GM18870 (cell line): ENCODE measurements around the gene IL2RG.

ENCODE experiments used
- ATAC-seq: cut with Tn5 transposase; IDR thresholded peaks from one replicate; pipeline ENCODE4 v1.9.1; 2021; ENCODE audit warnings: moderate library complexity; ENCODE audit not compliant: unreplicated experiment

The IL2RG gene

DNA sequence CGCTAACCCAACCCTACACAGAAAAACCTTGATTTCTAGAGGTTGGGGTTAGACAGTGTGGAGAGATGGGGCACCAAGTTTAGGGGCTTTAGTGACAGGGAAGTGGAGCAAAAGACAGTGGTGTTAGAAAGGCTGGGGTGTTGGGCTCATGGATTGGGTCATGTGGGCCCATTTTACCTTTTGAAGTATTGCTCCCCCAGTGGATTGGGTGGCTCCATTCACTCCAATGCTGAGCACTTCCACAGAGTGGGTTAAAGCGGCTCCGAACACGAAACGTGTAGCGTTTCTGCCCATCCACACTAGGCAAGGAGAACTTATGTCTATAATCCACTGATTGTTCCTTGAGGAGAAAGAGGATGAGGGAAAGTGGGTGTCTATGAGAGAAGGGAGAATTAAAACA is 2.3 kb downstream of the IL2RG start:
- ATAC-seq, result no peak

GRCh38 chrX:71107762-71108360 is 3.5 kb downstream of the IL2RG start:
- no peak for ATAC-seq

DNA sequence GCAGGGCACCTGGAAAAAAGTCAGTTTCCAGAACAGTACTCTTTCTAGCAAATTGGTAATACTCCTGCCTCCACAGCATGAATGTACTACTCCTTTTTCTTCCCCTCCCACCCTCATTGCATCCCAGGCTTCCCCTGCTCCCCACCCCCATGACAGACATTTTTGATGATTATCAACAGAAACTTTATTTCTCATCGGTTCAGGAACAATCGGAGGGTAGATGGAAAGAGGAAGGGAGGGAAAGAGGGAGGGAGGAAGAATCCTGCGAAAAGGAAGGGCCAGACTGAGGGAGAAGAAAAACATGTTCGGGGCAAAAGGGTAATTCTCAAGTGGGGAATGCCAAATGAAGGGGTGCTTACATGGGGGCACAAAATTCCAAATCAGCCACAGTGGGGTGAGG is 4.1 kb downstream of the IL2RG start:
- ATAC-seq, result no peak

- no peak for ATAC-seq
These were observed 5.0 kb downstream of the IL2RG start, which contains the start of gene CXorf65 for GRCh38 chrX:71106427-71106826. Gene CXorf65, minus strand, starts transcription at chrX:71106740. Its CDS starts 184 bp downstream, at chrX:71106556.

- ATAC-seq, result no peak
These were observed 5.7 kb downstream of the IL2RG start for GRCh38 chrX:71105628-71106027.

DNA sequence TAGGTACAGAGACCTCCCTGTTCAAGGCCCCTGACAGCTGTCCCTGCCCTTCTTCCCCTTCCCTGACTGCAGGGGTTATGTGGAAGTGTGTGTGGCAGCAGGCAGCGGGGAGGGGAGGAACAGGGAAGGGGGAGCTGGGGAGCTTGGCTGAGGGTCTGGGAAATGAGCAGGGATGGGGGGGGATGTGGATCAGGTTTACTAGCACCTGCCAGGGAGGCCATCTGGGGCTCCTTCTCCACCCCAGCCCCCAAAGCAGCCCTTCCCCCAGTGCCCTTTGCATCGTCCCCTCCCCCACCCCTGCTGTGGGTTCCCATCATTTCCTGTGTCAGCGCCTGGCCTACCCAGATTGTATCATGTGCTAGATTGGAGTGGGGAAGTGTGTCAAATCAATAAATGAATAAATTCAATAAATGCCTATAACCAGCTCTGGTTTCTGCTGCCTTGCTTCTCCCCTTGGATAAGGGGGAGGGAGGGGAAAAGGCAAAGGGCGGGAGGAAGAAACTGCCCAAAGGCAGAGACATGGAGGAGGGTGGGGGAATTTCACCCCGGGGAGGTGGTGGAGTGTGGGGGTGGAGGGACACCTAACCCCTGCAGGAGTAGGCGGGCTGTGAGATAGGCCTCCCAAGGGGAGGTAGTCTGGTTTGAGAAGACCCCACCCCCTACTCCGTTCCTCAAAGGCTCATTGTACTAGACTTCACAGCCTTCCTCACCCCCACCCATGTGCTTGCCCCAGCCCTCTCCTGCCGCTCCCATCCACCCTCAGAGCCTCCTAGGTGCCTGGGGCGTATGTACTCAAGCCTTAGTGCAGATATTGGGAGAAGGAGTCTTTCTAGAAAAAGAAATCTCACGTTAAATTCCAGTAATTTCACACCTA is 8.0 kb downstream of the IL2RG start:
- no peak for ATAC-seq

- ATAC-seq, result no peak
These were observed 9.1 kb downstream of the IL2RG start for GRCh38 chrX:71102292-71102691.

GRCh38 chrX:71100581-71101505 is 10.5 kb downstream of the IL2RG start:
- no peak for ATAC-seq

- ATAC-seq, result no peak
These were observed 11.6 kb downstream of the IL2RG start for GRCh38 chrX:71099736-71100135.

DNA sequence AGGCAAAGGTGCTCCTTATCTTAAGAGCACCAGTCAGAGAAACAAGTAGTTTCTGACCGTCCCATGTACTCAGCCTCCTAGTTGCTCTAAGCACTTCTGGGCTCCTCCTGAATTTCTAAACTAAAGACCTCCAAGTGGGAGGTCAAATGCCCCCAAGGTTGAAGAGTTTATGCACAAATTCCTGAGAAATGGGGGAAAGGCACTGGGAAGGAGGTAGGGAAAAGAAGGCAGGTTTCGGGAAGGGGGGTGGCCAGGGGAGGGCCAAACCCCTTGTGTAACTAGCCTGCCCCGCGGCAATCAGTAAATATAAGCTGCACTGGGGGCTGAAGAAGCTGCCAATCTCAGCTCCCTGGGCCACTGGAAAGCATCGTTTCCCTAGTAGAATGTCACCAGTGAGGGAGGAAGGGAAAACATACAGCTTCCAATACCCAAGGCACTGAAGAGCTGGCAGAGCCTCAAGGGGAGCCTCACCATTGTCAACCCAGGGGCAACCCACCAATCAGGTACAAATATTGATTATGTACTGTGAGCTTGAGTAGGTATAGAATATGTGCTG is 12.3 kb downstream of the IL2RG start:
- no peak for ATAC-seq

GRCh38 chrX:71098302-71098701 is 13.1 kb downstream of the IL2RG start:
- no peak for ATAC-seq

DNA sequence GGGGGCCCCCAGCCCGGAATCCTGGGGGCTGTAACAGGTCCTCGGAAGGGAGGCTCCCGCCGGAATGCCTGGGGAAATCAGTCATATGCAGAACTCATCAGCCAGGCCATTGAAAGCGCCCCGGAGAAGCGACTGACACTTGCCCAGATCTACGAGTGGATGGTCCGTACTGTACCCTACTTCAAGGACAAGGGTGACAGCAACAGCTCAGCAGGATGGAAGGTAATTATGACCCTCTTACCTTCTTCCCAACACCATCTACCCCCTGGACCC is 14.7 kb downstream of the IL2RG start:
- ATAC-seq, result no peak

- ATAC-seq, result no peak
These were observed 15.2 kb downstream of the IL2RG start for GRCh38 chrX:71095981-71096759.

DNA sequence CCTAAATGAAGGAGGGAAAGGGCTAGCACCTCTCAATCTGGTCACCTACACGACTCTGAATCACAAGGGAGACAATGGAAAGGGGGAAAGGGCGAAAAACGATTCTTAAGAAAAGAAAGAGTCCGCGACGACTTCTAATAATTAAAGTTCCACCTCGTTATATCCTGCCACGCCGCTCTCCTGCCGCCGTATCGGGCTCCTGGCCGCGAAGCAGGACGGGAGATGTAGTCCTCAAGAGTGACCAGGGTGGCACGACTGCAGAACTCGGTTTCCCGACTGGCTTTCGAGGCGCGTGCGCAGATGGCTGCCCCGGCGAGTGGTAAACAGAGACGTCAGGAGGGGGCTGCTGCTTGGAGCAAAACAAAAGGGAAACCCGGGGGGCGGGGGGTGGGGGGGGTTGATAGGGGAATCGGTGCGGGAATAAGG is 15.8 kb downstream of the IL2RG start, which contains the start of gene FOXO4:
TSS of gene FOXO4 (plus strand) at position 297 of the 426 bp plus-strand sequence. CDS start 678 bp downstream, outside the sequence.
- ATAC-seq, result peak; percentile 61

DNA sequence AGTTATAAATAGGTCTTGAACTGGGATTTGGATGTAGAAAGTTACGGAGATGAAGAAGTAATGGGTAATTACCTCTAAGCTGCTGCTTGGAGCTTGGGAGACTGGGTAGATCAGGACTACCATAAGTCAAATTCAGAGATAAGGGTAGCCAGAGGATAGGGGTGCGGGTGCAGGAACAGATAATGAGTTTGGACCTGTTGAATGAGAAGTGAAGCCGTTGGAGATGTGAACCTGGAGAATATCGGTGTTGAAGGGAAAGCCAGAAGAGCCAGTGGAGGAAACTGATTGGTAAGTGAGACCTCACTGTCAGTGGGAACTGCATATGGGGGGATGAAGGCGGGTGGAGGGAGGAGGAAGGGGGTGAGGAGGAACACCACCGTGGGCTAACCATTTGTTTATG is 16.3 kb downstream of the IL2RG start:
- ATAC-seq, result no peak

- no peak for ATAC-seq
These were observed 20.1 kb downstream of the IL2RG start for GRCh38 chrX:71091263-71091662.

DNA sequence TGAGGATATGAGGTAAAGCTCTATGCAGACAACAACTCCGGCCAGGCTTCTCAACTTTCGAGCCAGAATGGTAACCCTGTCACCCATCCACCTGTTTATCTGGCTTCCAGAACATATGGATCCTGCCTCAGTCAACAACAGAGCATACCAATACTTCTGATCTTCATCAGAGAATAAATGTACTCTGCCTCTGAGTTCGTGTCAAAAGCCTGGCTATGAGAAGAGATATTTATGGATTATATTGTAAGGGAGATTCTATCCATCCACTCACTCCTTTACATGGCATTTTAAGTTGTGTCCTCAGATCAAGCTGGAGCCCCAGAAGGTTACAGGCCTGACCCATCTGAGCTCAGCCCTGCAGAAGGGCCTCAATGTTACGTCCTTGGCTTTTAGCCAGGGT is 25.5 kb downstream of the IL2RG start:
- ATAC-seq, result no peak

DNA sequence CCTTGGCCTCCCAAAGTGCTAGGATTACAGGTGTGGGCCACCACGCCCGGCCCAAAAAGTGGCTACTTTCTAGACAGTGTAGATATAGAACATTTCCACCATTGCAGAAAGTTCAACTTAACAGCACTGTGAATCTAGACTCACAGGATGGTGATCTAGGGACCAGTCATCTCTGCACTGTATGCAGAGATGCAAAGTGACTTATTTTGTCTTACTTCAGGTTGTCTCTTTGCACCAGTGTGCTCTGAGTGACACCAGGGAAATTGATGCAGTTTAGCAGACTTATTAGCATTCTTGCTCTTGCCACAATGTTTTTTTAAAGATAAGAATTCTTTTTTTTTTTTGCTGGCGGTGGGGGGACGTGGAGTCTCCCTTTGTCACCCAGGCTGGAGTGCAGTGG is 28.6 kb downstream of the IL2RG start:
- no peak for ATAC-seq

DNA sequence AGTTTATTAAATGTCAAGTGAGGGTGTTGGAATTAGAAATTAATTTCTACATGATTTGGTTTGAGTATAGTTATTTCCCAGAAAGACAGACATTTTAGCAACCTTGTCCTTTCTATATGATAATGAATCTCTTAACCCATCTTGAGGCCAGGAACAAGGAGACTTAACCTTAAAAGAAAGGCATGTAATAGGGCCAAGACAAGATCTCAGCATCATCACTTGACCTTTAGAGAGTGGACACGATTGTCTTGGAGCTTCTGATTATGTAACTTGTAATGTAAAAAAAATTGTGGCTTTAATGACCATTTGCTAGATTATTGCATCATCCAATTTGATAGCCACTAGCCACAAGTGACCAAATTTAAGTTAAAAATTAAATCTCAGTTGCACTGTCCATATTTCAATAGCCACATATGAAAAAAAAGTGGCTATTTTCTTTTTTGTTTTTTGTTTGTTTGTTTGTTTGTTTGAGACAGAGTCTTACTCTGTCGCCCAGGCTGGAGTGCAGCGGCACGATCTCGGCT is 29.2 kb downstream of the IL2RG start:
- ATAC-seq, result no peak
